Placental pericyte (primary cell): ENCODE results near the gene TMEM117. TPM values are rescaled to one million over a fixed set of nuclear protein-coding genes. Genes with fewer than 3 reads are reported as not detected.

Source experiments
- total RNA-seq: library from RNA; depleted of rRNA; stranded (reverse); fragments of >200 nt; gene quantifications from 2 replicates; pipeline ENCODE4 v1.2.3, GENCODE V29; 2012

Gene TMEM117
- 5.7 and 10.5 TPM in 2 replicates for total RNA-seq

DNA sequence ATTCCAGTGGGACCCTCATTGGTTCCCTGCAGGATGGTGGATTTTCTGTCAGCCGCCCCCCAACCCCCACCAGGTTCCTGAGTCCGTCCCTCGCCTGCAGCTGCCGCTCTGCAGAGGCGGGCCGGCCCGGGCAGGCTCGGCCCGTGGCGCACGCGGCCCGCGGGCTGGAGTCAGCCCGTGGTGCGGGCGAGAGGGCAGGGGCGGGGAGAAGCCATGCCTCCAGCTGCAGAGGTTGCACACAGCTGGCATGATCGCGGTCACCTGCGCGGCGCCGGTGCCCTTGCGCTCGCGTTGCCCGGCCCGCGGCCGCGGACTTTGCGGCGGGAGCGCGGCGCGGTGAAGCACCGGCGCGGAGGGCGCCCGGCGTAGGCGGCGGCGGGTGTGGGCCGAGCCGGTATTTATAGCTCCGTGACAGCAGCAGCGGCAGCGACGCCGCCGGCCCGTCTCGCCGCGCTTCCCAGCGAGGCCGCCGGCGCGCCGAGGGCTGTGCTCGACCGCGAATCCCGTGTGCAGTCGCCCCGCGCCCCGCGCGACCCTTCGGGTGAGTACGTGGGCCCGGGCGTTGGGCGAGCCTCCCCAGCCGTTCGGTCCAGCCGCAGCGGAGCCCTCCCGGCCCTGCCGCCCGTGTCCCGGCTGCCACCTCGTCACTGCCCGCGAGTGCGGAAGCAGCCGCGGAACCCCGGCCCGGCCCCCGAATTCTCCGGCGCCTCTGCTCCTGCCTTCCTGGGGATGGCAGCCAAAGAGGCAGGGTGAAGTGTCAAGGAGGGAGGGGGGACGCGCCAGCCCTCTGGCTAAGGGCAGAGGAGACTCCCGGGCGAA lies at the start of gene TMEM117:
Gene TMEM117 (plus strand): TSS at position 426 of the 819 bp plus-strand sequence.

GRCh38 chr12:43805860-43806736 lies 29.8 kb upstream of the TMEM117 start, which contains the start of gene TWF1:
Gene TWF1, minus strand, starts transcription at chr12:43806317. Its CDS starts 72 bp downstream, at chr12:43806245.

Other genes starting within 250 kb of the TMEM117 start
- 15.8 and 33.8 TPM in 2 replicates for gene PUS7L, start 77.3 kb upstream of the TMEM117 start, total RNA-seq
- gene IRAK4, start 77.1 kb upstream of the TMEM117 start, total RNA-seq, result 15.3 and 24.8 TPM in 2 replicates
- gene TWF1, start 29.8 kb upstream of the TMEM117 start, total RNA-seq, result 90.4 and 223 TPM in 2 replicates